Chondrocyte (in vitro differentiated cells): Measurements from ENCODE around the gene SAPCD2. TPM values are rescaled to one million over a fixed set of nuclear protein-coding genes. Genes with fewer than 3 reads are reported as not detected.

ENCODE experiments used
- DNase-seq: peaks from one replicate; pipeline ENCODE4 v3.0.0; 2021; ENCODE audit warnings: mixed read lengths, low spot score
- H3K27ac Mint-ChIP-seq: one replicate; pipeline ENCODE4 v1.8.0; 2021; ENCODE audit warnings: mild to moderate bottlenecking, moderate library complexity, mixed read lengths; ENCODE audit not compliant: unreplicated experiment
- H3K27me3 Mint-ChIP-seq: 2 replicates; pipeline ENCODE4 v1.8.0; 2021; ENCODE audit warnings: low read depth, mixed read lengths
- H3K36me3 Mint-ChIP-seq: 2 replicates; pipeline ENCODE4 v1.8.0; 2021; ENCODE audit warnings: low read depth, mixed read lengths
- H3K4me1 Mint-ChIP-seq: 2 replicates; pipeline ENCODE4 v1.8.0; 2021; ENCODE audit warnings: low read depth, mild to moderate bottlenecking, mixed read lengths
- H3K4me3 Mint-ChIP-seq: one replicate; pipeline ENCODE4 v1.8.0; 2021; ENCODE audit warnings: mild to moderate bottlenecking, moderate library complexity, mixed read lengths; ENCODE audit not compliant: unreplicated experiment
- H3K9me3 Mint-ChIP-seq: 2 replicates; pipeline ENCODE4 v1.8.0; 2021; ENCODE audit warnings: low read depth, mixed read lengths
- CTCF ChIP-seq: fragments of 200-600 bp; sonication (generic); IDR thresholded peaks from 2 replicates; pipeline ENCODE4 v1.5.0; 2021; ENCODE audit warnings: antibody characterized with exemption, mild to moderate bottlenecking, moderate library complexity
- total RNA-seq: library from RNA; stranded (reverse); gene quantifications from 3 replicates; pipeline ENCODE4 v1.2.1, GENCODE V29; 2021

The SAPCD2 gene
- total RNA-seq, 1 donor from 2014 or later, result 2.5 TPM

DNA sequence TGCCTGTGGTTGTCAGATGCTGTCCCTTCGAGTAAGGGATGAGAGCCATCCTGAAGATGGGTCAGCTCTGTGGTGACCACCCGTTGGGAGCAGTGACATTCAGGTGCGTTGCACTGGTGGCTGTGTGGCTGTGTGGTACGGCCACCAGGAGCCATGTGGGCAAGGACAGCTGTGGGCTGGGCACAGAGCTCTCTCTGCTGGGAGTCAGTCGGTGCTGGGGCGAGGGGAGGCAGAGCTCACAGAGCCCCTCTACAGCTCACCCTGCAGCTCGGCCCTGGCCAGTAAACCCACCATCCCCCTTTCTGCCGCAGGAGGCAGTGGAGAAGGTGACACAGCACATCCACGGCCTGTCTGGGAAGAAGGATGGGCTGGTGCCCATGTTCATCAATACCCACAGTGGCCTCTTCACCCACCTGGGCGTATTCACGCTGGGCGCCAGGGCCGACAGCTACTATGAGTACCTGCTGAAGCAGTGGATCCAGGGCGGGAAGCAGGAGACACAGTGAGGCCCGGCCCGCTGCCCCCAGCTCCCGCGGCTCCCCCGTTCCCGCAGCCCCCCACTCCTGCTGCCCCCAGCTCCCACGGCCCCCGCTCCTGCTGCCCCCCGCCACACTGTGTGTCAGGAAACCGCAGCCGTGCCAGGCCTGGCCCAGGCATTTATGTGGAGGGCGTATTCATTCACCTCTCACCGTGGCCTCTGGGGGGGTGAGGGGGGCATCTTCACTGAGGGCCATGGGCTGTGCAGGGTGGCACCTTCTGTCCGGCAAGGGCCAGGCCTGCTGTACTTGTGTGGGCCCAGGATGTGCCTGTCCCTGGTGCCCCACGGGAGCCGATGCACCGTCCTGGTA is 35.7 kb upstream of the SAPCD2 start:
- Mint-ChIP-seq H3K4me3 (no peak overlapping the region), H3K27me3 (no peaks in the 10 kb centered on the region), H3K9me3 (no peaks in the 10 kb centered on the region), H3K27ac (no peak overlapping the region), H3K36me3 (peaks cover 6% of the 10 kb centered on the region), H3K4me1 (no peaks in the 10 kb centered on the region)
- no peak for DNase-seq
- TF ChIP-seq CTCF, result no peak

- no peak for TF ChIP-seq CTCF
- Mint-ChIP-seq H3K4me1 (no peaks in the 10 kb centered on the region), H3K4me3 (no peak overlapping the region), H3K27ac (no peak overlapping the region), H3K9me3 (no peaks in the 10 kb centered on the region), H3K27me3 (no peaks in the 10 kb centered on the region), H3K36me3 (peaks cover 10% of the 10 kb centered on the region)
- DNase-seq, result peak; percentile 77
Measured at GRCh38 chr9:137103206-137103999, 33.0 kb upstream of the SAPCD2 start.

GRCh38 chr9:137099231-137099630 is 28.9 kb upstream of the SAPCD2 start:
- H3K36me3 Mint-ChIP-seq, result peaks cover 16% of the 10 kb centered on the region
- H3K27ac Mint-ChIP-seq, result no peak overlapping the region
- H3K27me3 Mint-ChIP-seq, result no peaks in the 10 kb centered on the region
- H3K9me3 Mint-ChIP-seq, result no peaks in the 10 kb centered on the region
- no peak for TF ChIP-seq CTCF
- no peaks in the 10 kb centered on the region for H3K4me1 Mint-ChIP-seq
- peak; percentile 81 for DNase-seq
- H3K4me3 Mint-ChIP-seq, result no peak overlapping the region

- Mint-ChIP-seq H3K27ac (no peak overlapping the region), H3K27me3 (no peaks in the 10 kb centered on the region), H3K9me3 (no peaks in the 10 kb centered on the region), H3K4me3 (no peak overlapping the region), H3K36me3 (peaks cover 18% of the 10 kb centered on the region), H3K4me1 (no peaks in the 10 kb centered on the region)
- TF ChIP-seq CTCF, result no peak
- no peak for DNase-seq
Measured at GRCh38 chr9:137097761-137098462, 27.6 kb upstream of the SAPCD2 start.
